ENCODE measurements around the gene TRMT10A. TPM values are rescaled to one million over a fixed set of nuclear protein-coding genes. Genes with fewer than 3 reads are reported as not detected.

Gene TRMT10A
- total and polyA plus RNA-seq, 7 donors = 3.9 to 7.5 (median 5.6) TPM

- H3K4me3 ChIP-seq = no peak overlapping the region
- H3K9me3 ChIP-seq = no peaks in the 10 kb centered on the region
- intact Hi-C loops (cut with DNase I) = loop anchor here (5.0 kb wide), 1 partner anchor 45 kb away; no protein-coding TSS in a partner anchor
- no peak for DNase-seq
- WGBS, 2 donors = 79 to 83% methylated on average over 6 of the region's 6 CpGs
- TF ChIP-seq CTCF (IDR thresholded peaks at IDR 0.05) (no peak), POLR2AphosphoS5 (IDR thresholded peaks at IDR 0.05) (peak in 3 of 4 donors; percentile 30 to 45 (median 37))
- no peaks in the 10 kb centered on the region for H3K36me3 ChIP-seq
- H3K27ac ChIP-seq = peak overlapping the region; percentile 62 to 92 (median 76)
- H3K27me3 ChIP-seq = no peaks in the 10 kb centered on the region
- H3K4me1 ChIP-seq = peaks cover 0 to 53% (median 25%) of the 10 kb centered on the region in 4 donors
Observed at GRCh38 chr4:99572527-99573240, 8.8 kb upstream of the TRMT10A start.

- Histone ChIP-seq H3K27me3 (no peaks in the 10 kb centered on the region), H3K36me3 (no peaks in the 10 kb centered on the region), H3K27ac (peak overlapping the region in 3 of 4 donors; percentile 64 to 92 (median 89)), H3K9me3 (no peaks in the 10 kb centered on the region), H3K4me1 (peaks cover 0 to 55% (median 27%) of the 10 kb centered on the region in 4 donors), H3K4me3 (no peak overlapping the region)
- WGBS, 2 donors = 15 to 43% methylated on average over 1 of the region's 1 CpG
- intact Hi-C loops (cut with DNase I) = loop anchor here (5.0 kb wide), 1 partner anchor 45 kb away; no protein-coding TSS in a partner anchor
- no peak for DNase-seq
- TF ChIP-seq POLR2AphosphoS5 (IDR thresholded peaks at IDR 0.05) (peak in 2 of 4 donors; percentile 7 to 35), CTCF (IDR thresholded peaks at IDR 0.05) (no peak)
Observed at GRCh38 chr4:99571883-99572282, 8.0 kb upstream of the TRMT10A start.

GRCh38 chr4:99564921-99565320, 1.1 kb upstream of the TRMT10A start:
- H3K36me3 ChIP-seq = no peaks in the 10 kb centered on the region
- H3K9me3 ChIP-seq = no peaks in the 10 kb centered on the region
- intact Hi-C loops (cut with DNase I) = loop anchor here (5.0 to 10.0 kb wide), 5 partner anchors 157 to 1780 kb away; partner anchors contain the start of genes PPP3CA and TSPAN5
- no peaks in the 10 kb centered on the region for H3K27me3 ChIP-seq
- H3K4me1 ChIP-seq = peaks cover 0 to 44% (median 25%) of the 10 kb centered on the region in 4 donors
- TF ChIP-seq POLR2A (IDR thresholded peaks at IDR 0.05) = no peak
- no peak for TF ChIP-seq CTCF (IDR thresholded peaks at IDR 0.05)
- no peak for TF ChIP-seq POLR2AphosphoS5 (IDR thresholded peaks at IDR 0.05)
- no peak for TF ChIP-seq EP300 (IDR thresholded peaks at IDR 0.05)
- no peak for DNase-seq
- no peak overlapping the region for H3K4me3 ChIP-seq
- peak overlapping the region; percentile 89 to 96 (median 92) for H3K27ac ChIP-seq

GRCh38 chr4:99552872-99553271, 11.0 kb downstream of the TRMT10A start:
- H3K27me3 ChIP-seq = no peaks in the 10 kb centered on the region
- no peaks in the 10 kb centered on the region for H3K9me3 ChIP-seq
- DNase-seq = no peak
- no peak overlapping the region for H3K27ac ChIP-seq
- no peaks in the 10 kb centered on the region for H3K36me3 ChIP-seq
- TF ChIP-seq POLR2AphosphoS5 (IDR thresholded peaks at IDR 0.05) (no peak), EP300 (IDR thresholded peaks at IDR 0.05) (no peak), POLR2A (IDR thresholded peaks at IDR 0.05) (no peak), CTCF (IDR thresholded peaks at IDR 0.05) (no peak)
- 97 to 98% methylated on average over 2 of the region's 2 CpGs for WGBS, 2 donors
- intact Hi-C loops (cut with DNase I) = no loop called here
- no peaks in the 10 kb centered on the region for H3K4me1 ChIP-seq
- no peak overlapping the region for H3K4me3 ChIP-seq

Data from sigmoid colon (tissue), 7 donors.